Colonic mucosa (tissue), 4 donors: ENCODE results near the gene BMI1. TPM values are rescaled to one million over a fixed set of nuclear protein-coding genes. Genes with fewer than 3 reads are reported as not detected.

Experiments
- DNase-seq: peaks from one replicate; pipeline ENCODE4 v3.0.0-alpha.2; 2020
- H3K27ac ChIP-seq: fragments of 200-600 bp; one replicate; pipeline ENCODE4 v1.8.0; 2021
- H3K27me3 ChIP-seq: fragments of 200-600 bp; one replicate; pipeline ENCODE4 v1.8.0; 2021
- H3K36me3 ChIP-seq: fragments of 200-600 bp; one replicate; pipeline ENCODE4 v1.8.0; 2021
- H3K4me1 ChIP-seq: fragments of 200-600 bp; one replicate; pipeline ENCODE4 v1.8.0; 2021; ENCODE audit warnings: mild to moderate bottlenecking
- H3K4me3 ChIP-seq: fragments of 200-600 bp; one replicate; pipeline ENCODE4 v1.8.0; 2021
- H3K9ac ChIP-seq, 2 donors: one replicate each; pipeline ENCODE4 v1.7.0; 2013; ENCODE audit warnings: control low read depth in 2 of 2, low read depth in 2 of 2, low read length in 2 of 2
- H3K9me3 ChIP-seq: fragments of 200-600 bp; one replicate; pipeline ENCODE4 v1.8.0; 2021
- intact Hi-C: fragments of 100-400 bp; cut with DNase I; formaldehyde crosslinking; loops from one replicate; pipeline ENCODE4 v1.14.1; 2022
- total RNA-seq, 2 donors: library from RNA; stranded (reverse); fragmentation: NEBNext Ultra II Directional in 1 of 2; extraction: Animal tissue kit (Norgen Biotek cat#: 25700) in 1 of 2; gene quantifications; one replicate each; pipeline ENCODE4 v1.2.1, GENCODE V29; 2021
- TF ChIP-seq, protein P1 (sequence below): fragments of 200-600 bp; IDR thresholded peaks from one replicate; pipeline ENCODE4 v1.8.0; 2022; ENCODE audit warnings: antibody characterized with exemption, mild to moderate bottlenecking
- donor health status: healthy.
- donor health status: DM: no; HTN: no; CAD: no.
- donor health status: DM: no; HTN: no; CAD: no.

Gene BMI1
- total RNA-seq, 2 donors from 2014 or later: 23.5 to 28.6 TPM

- H3K36me3 ChIP-seq: no peaks in the 10 kb centered on the region
- TF ChIP-seq, protein P1, sequence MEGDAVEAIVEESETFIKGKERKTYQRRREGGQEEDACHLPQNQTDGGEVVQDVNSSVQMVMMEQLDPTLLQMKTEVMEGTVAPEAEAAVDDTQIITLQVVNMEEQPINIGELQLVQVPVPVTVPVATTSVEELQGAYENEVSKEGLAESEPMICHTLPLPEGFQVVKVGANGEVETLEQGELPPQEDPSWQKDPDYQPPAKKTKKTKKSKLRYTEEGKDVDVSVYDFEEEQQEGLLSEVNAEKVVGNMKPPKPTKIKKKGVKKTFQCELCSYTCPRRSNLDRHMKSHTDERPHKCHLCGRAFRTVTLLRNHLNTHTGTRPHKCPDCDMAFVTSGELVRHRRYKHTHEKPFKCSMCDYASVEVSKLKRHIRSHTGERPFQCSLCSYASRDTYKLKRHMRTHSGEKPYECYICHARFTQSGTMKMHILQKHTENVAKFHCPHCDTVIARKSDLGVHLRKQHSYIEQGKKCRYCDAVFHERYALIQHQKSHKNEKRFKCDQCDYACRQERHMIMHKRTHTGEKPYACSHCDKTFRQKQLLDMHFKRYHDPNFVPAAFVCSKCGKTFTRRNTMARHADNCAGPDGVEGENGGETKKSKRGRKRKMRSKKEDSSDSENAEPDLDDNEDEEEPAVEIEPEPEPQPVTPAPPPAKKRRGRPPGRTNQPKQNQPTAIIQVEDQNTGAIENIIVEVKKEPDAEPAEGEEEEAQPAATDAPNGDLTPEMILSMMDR: no peak
- no peak for DNase-seq
- intact Hi-C loops: no loop called here
- no peaks in the 10 kb centered on the region for H3K27me3 ChIP-seq
- no peak overlapping the region for H3K27ac ChIP-seq
- H3K4me1 ChIP-seq: no peaks in the 10 kb centered on the region
- no peaks in the 10 kb centered on the region for H3K9me3 ChIP-seq
- H3K4me3 ChIP-seq: no peak overlapping the region
- no peak overlapping the region for H3K9ac ChIP-seq
These were observed 48.1 kb downstream of the BMI1 start for GRCh38 chr10:22368981-22369380.

DNA sequence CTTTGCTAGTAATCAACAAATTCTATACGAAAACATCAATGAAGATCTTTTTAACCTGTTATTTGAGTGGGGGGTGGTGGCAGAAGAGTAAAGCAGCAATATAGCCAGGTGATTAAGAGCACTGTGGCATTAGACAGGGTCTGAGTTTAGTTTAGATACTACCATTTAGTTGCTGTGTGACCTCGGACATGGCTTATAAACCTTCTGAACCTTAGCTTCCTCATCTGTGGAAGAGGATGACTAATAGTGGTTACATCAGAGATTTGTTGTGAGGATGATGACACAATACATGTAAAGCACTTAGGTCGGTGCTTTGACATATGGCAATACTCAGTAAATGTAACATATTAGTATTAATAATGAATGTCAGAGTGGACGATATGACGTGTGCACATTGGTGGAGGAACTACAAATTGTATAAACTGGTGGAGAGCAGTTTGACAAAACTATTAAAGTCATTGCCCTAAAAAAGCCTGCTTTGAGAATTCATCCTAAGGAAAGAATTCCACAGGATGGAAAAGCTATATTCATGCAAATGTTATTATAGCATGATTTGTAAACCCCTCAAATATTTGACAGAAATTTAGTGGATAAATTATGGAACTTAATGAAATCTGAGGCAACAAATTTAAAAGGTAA is 48.7 kb downstream of the BMI1 start:
- Histone ChIP-seq H3K27ac (no peak overlapping the region), H3K4me3 (no peak overlapping the region), H3K4me1 (no peaks in the 10 kb centered on the region), H3K36me3 (no peaks in the 10 kb centered on the region), H3K9ac (no peak overlapping the region), H3K9me3 (no peaks in the 10 kb centered on the region), H3K27me3 (no peaks in the 10 kb centered on the region)
- DNase-seq: no peak
- intact Hi-C loops: no loop called here
- TF ChIP-seq, protein P1: no peak

DNA sequence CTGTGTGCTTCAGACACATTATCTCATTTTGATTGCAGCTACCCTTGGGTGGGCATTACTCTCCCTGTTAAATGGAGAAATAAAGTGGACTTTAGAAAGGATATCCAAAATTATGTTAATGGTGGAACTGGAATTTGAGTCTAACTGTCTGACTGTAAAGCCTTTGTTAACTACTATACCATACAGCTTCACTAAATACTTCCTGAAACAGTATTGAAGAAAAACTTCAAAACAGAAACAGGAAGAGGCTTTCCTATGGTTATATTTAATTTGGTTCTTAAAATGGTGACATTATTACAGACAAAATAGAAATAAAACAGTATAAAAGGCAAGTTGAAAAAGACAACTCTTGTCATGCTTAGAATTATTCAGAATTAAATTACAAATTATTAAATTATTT is 49.4 kb downstream of the BMI1 start:
- Histone ChIP-seq H3K4me3 (no peak overlapping the region), H3K9ac (no peak overlapping the region), H3K4me1 (no peaks in the 10 kb centered on the region), H3K36me3 (no peaks in the 10 kb centered on the region), H3K27me3 (no peaks in the 10 kb centered on the region), H3K9me3 (no peaks in the 10 kb centered on the region), H3K27ac (no peak overlapping the region)
- TF ChIP-seq, protein P1: no peak
- intact Hi-C loops: no loop called here
- no peak for DNase-seq

GRCh38 chr10:22372298-22372697 is 51.4 kb downstream of the BMI1 start:
- no peaks in the 10 kb centered on the region for H3K36me3 ChIP-seq
- TF ChIP-seq, protein P1: no peak
- DNase-seq: no peak
- H3K4me1 ChIP-seq: no peaks in the 10 kb centered on the region
- H3K9ac ChIP-seq: no peak overlapping the region
- no peaks in the 10 kb centered on the region for H3K27me3 ChIP-seq
- H3K9me3 ChIP-seq: no peaks in the 10 kb centered on the region
- no peak overlapping the region for H3K27ac ChIP-seq
- H3K4me3 ChIP-seq: no peak overlapping the region
- intact Hi-C loops: no loop called here

- no peak overlapping the region for H3K27ac ChIP-seq
- TF ChIP-seq, protein P1: no peak
- intact Hi-C loops: no loop called here
These were observed 52.0 kb downstream of the BMI1 start for GRCh38 chr10:22372917-22373316.

More at GRCh38 chr10:22372917-22373316, 52.0 kb downstream of the BMI1 start:
- H3K4me3 ChIP-seq: no peak overlapping the region
- H3K9ac ChIP-seq: no peak overlapping the region
- no peak for DNase-seq
- no peaks in the 10 kb centered on the region for H3K9me3 ChIP-seq
- H3K36me3 ChIP-seq: no peaks in the 10 kb centered on the region
- H3K4me1 ChIP-seq: no peaks in the 10 kb centered on the region
- H3K27me3 ChIP-seq: no peaks in the 10 kb centered on the region
